HepG2 (cell line): ENCODE data around the gene CA11. TPM values are rescaled to one million over a fixed set of nuclear protein-coding genes. Genes with fewer than 3 reads are reported as not detected.

Experiments used
- CC2D1A ChIP-seq: sonication (generic); formaldehyde crosslinking; IDR thresholded peaks from 2 replicates; pipeline ENCODE4 v1.8.1; 2023; ENCODE audit warnings: mild to moderate bottlenecking, missing genetic modification reagents
- GZF1 ChIP-seq: sonication (generic); formaldehyde crosslinking; IDR thresholded peaks from 2 replicates; pipeline ENCODE4 v1.5.1; 2020; ENCODE audit warnings: mild to moderate bottlenecking, missing genetic modification reagents
- KAT8 ChIP-seq: IDR thresholded peaks from 2 replicates; pipeline ENCODE4 v1.6.1; 2016; ENCODE audit warnings: missing genetic modification reagents, missing compliant biosample characterization
- KLF13 ChIP-seq: sonication (generic); formaldehyde crosslinking; IDR thresholded peaks from 2 replicates; pipeline ENCODE4 v1.4.0; 2020; ENCODE audit warnings: mild to moderate bottlenecking, missing genetic modification reagents
- KLF15 ChIP-seq: sonication (generic); formaldehyde crosslinking; IDR thresholded peaks from 2 replicates; pipeline ENCODE4 v1.8.1; 2023; ENCODE audit warnings: borderline replicate concordance, mild to moderate bottlenecking, inconsistent platforms, missing genetic modification reagents, mixed read lengths
- NCOA1 ChIP-seq: sonication (generic); formaldehyde crosslinking; IDR thresholded peaks from 2 replicates; pipeline ENCODE4 v1.9.0; 2021; ENCODE audit warnings: missing genetic modification reagents
- NFIB ChIP-seq: sonication (generic); formaldehyde crosslinking; IDR thresholded peaks from 2 replicates; pipeline ENCODE4 v1.9.0; 2021; ENCODE audit warnings: missing genetic modification reagents, mild to moderate bottlenecking, borderline replicate concordance
- NFRKB ChIP-seq: fragments of 450-650 bp; IDR thresholded peaks from 2 replicates; pipeline ENCODE4 v1.6.1; 2017
- PLSCR1 ChIP-seq: sonication (generic); formaldehyde crosslinking; IDR thresholded peaks from 2 replicates; pipeline ENCODE4 v1.5.0; 2020; ENCODE audit warnings: missing genetic modification reagents, mild to moderate bottlenecking, borderline replicate concordance
- PREB ChIP-seq: sonication (generic); formaldehyde crosslinking; IDR thresholded peaks from 2 replicates; pipeline ENCODE4 v1.4.0; 2020; ENCODE audit warnings: missing genetic modification reagents
- RAD21 ChIP-seq: fragments of 450-650 bp; formaldehyde crosslinking; IDR thresholded peaks from 2 replicates; pipeline ENCODE4 v1.5.0; 2020; ENCODE audit warnings: mild to moderate bottlenecking
- SAFB2 ChIP-seq: sonication (generic); formaldehyde crosslinking; IDR thresholded peaks from 2 replicates; pipeline ENCODE4 v1.5.1; 2020; ENCODE audit warnings: missing genetic modification reagents, low read depth, mild to moderate bottlenecking, borderline replicate concordance
- SMYD3 ChIP-seq: sonication (generic); formaldehyde crosslinking; IDR thresholded peaks from 2 replicates; pipeline ENCODE4 v1.8.1; 2023; ENCODE audit warnings: mild to moderate bottlenecking, missing genetic modification reagents
- STAG1 ChIP-seq: sonication (generic); formaldehyde crosslinking; IDR thresholded peaks from 2 replicates; pipeline ENCODE4 v1.4.0; 2020; ENCODE audit warnings: missing genetic modification reagents
- YEATS4 ChIP-seq: sonication (generic); formaldehyde crosslinking; IDR thresholded peaks from 2 replicates; pipeline ENCODE4 v1.4.0; 2020; ENCODE audit warnings: missing genetic modification reagents, borderline replicate concordance
- ZHX2 ChIP-seq, 2 experiments: sonication (generic) in 1 of 2; formaldehyde crosslinking in 1 of 2; IDR thresholded peaks; 2 replicates each; pipeline versions ENCODE4 v1.6.1 to v1.9.0; 2014 to 2022; ENCODE audit warnings: antibody characterized with exemption in 1 of 2, borderline replicate concordance in 1 of 2, inconsistent platforms in 1 of 2, low read depth in 1 of 2, missing genetic modification reagents in 1 of 2
- ZKSCAN1 ChIP-seq: fragments of 150-350 bp; IDR thresholded peaks from 2 replicates; pipeline ENCODE4 v1.6.1; 2014; ENCODE audit warnings: low read length
- ZNF138 ChIP-seq: sonication (generic); formaldehyde crosslinking; IDR thresholded peaks from 2 replicates; pipeline ENCODE4 v1.5.0; 2020; ENCODE audit warnings: mild to moderate bottlenecking, low read depth, missing genetic modification reagents
- ZNF274 ChIP-seq: sonication (generic); formaldehyde crosslinking; IDR thresholded peaks from 2 replicates; pipeline ENCODE4 v1.5.1; 2020; ENCODE audit warnings: mild to moderate bottlenecking, missing genetic modification reagents
- ZNF350 ChIP-seq: sonication (generic); formaldehyde crosslinking; IDR thresholded peaks from 2 replicates; pipeline ENCODE4 v1.4.0; 2020; ENCODE audit warnings: mild to moderate bottlenecking, low read depth, missing genetic modification reagents, borderline replicate concordance
- ZNF496 ChIP-seq: sonication (generic); formaldehyde crosslinking; IDR thresholded peaks from 2 replicates; pipeline ENCODE4 v1.8.1; 2023; ENCODE audit warnings: mild to moderate bottlenecking, moderate library complexity, missing genetic modification reagents; ENCODE audit not compliant: insufficient replicate concordance
- ZNF589 ChIP-seq: sonication (generic); formaldehyde crosslinking; conservative IDR thresholded peaks from 2 replicates; pipeline ENCODE4 v1.8.0; 2022; ENCODE audit warnings: mild to moderate bottlenecking, moderate library complexity, missing genetic modification reagents
- ZNF792 ChIP-seq: IDR thresholded peaks from 2 replicates; pipeline ENCODE4 v1.6.1; 2016
- polyA plus RNA-seq, 8 experiments: library from polyadenylated mRNA; depleted of rRNA in 3 of 8; stranded (reverse) in 7 of 8; unstranded in 1 of 8; fragments of >200 nt; fragmentation: Illumina TruSeq in 4 of 8; extraction: Trizol in 4 of 8; gene quantifications; 2 replicates each; pipeline versions ENCODE4 v1.2.1 to v1.2.3, GENCODE V29; 2011 to 2016; ENCODE audit warnings: low read depth in 4 of 8, missing spikeins in 1 of 8, mixed read lengths in 1 of 8; ENCODE audit not compliant: insufficient read depth in 1 of 8
- total RNA-seq, 5 experiments: library from RNA; depleted of rRNA; stranded (reverse); fragments of >200 nt; fragmentation: Illumina TruSeq; extraction: Trizol; gene quantifications; 2 replicates each; pipeline ENCODE4 v1.2.3, GENCODE V29; 2016; ENCODE audit warnings: low read depth in 1 of 5

Gene CA11
- total and polyA plus RNA-seq, 2 of the 13 experiments (the other 11 are each of a cell fraction or from before 2014, with no cell fraction given) = 0.41 to 0.58 TPM

- TF ChIP-seq CC2D1A (CRISPR knock-in tag) (no peak), ZKSCAN1 (no peak), YEATS4 (CRISPR knock-in tag) (no peak), PLSCR1 (CRISPR knock-in tag) (no peak), ZNF589 (CRISPR knock-in tag) (no peak), STAG1 (CRISPR knock-in tag) (peak; percentile 88), PREB (CRISPR knock-in tag) (no peak), NCOA1 (no peak), KAT8 (0 out of 2 replicates have a peak, but pooled peaks have one; percentile 27), RAD21 (peak; percentile 88), KLF13 (CRISPR knock-in tag) (no peak), NFRKB (no peak), ZNF138 (CRISPR knock-in tag) (no peak), ZNF496 (no peak), NFIB (CRISPR knock-in tag) (no peak), GZF1 (CRISPR knock-in tag) (no peak), KLF15 (CRISPR knock-in tag) (no peak), SAFB2 (no peak), ZNF350 (CRISPR knock-in tag) (0 out of 2 replicates have a peak, but pooled peaks have one; percentile 35), ZNF792 (CRISPR knock-in tag) (peak; percentile 16; the same call in 1 of the 2 replicates), ZNF274 (CRISPR knock-in tag) (0 out of 2 replicates have a peak, but pooled peaks have one; percentile 37), SMYD3 (CRISPR knock-in tag) (no peak), ZHX2 (IDR thresholded peaks at IDR 0.05; ENCODE audit: low read depth) (no peak), ZHX2 (CRISPR knock-in tag; IDR thresholded peaks at IDR 0.05; ENCODE audit: borderline replicate concordance) (no peak)
These were observed at the start of gene CA11 (continued) for GRCh38 chr19:48646001-48646721.
